GM21529 (cell line): ENCODE measurements around the gene DLG5.

Source experiments
- ATAC-seq: cut with Tn5 transposase; IDR thresholded peaks from one replicate; pipeline ENCODE4 v1.9.1; 2021; ENCODE audit not compliant: unreplicated experiment

The DLG5 gene

GRCh38 chr10:77823811-77824542 lies 102.6 kb downstream of the DLG5 start:
- no peak for ATAC-seq

GRCh38 chr10:77821551-77821950 lies 105.0 kb downstream of the DLG5 start:
- ATAC-seq = no peak

GRCh38 chr10:77821036-77821435 lies 105.5 kb downstream of the DLG5 start:
- no peak for ATAC-seq

DNA sequence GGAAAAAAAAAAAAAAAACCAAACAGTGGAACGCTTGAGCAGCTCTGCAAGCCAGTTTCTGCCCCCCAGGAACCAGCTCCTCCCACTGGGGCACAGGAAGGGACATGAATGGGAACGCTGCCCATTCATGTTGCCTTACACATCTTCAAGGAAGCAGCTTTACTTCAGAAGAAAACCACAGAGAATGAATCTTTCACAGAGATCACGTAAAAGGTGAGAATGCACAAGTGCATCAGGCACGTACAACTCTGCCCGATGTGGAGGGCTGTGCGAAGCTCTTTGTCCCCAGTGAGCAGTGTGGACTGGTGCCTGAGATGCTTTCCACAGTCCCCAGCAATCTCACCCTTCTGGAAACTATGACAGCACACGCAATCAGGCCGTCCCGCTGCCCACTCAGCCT lies 106.2 kb downstream of the DLG5 start:
- no peak for ATAC-seq

DNA sequence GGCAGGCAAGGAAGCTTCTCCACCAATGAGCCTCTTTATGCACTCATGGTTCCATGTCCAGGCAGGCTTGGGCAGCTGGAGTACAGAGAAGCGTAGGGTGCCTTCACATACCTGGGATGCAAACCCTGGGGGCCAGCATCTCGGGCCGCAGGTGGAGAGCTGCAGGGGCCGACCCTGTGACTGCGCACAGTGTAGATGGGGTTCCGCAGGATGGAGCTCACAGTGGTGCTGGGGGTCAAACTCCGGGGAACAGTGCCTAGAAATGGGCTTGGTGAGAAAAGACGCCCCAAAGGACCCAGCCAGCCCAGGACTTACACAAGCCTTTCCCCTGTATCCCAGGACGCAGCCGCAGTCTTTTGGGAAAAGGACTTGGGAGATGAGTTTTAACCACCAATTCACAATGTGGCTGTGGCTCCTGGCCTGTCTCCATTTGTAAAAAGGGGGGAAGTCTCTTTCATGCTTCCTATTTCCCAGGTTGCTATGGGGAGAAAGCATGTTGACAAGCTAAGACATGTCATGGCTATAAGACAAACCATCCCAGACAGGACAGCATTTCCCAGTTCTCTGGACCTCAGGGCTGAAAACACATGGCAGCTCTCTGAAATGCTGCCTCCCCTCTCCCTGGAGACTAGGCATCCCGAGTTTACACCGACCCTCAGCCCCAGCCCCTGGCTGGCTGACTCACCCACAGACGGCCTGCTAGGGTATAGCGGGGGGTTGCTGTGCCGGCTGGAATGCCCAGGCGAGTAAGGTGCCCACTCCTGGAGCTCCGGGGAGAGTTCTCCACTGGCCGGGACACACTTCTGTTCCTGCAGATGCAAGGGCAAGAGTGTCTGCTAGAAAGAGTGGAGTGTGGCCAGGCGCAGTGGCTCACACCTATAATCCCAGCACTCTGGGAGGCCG lies 107.1 kb downstream of the DLG5 start:
- no peak for ATAC-seq

DNA sequence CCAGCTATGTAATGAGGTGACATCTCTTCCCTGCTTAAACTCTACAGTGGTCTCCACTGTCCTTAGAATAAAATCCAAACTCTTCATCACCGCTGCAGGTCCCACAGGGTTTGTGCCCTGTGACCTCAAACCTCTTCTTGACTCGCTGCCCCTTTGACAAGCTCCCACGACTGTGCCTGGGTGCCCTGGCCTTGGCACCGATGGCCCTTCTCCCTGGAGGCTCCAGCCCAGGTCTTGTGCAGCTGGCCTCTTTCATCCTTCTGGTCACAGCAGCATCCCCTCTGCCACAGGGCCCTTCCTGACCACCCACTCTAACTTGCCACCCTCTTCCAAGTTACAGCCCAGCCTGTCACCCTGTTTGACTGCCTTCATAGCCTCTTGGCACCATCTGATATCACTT lies 108.2 kb downstream of the DLG5 start:
- no peak for ATAC-seq

DNA sequence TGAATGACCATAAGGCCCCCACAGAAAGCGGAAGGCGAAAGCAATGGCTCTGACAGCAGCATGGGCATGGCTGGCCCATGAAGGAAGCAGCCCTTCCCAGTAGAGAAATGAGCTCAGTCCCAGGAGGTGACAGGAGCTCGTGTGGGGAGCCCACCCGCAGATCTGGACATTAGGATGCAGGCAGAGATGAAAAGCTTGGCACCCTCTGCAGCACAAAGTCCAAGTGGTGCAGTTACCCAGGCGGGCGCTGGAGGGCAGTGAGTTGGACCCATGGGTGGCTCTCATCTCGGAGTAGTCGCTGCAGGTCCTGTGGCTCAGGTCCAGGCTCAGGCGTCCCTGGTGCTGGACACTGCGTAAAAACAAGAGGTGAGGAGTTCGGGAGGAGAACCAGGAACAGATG lies 109.0 kb downstream of the DLG5 start:
- no peak for ATAC-seq

DNA sequence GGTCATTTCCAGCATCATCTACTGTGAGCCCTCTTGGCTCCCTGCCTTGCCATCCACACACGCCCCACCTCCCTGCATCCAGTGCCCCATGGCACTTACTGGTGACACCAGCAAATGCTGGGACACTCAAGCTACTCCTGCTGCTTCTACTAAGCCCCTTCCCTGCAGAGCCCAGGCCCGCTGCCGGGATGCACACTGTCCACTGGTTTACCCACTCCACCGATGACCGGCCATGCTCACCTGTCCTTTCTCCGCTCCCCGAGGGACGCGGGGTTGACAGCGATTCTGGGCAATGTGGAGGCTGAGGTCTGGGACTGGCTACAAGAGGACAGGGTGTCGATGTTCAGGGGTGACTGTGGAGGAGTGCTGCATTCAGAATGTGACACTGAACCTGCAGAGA lies 110.2 kb downstream of the DLG5 start:
- no peak for ATAC-seq

- no peak for ATAC-seq
These were observed 113.8 kb downstream of the DLG5 start for GRCh38 chr10:77812741-77813140.

- ATAC-seq = no peak
These were observed 114.6 kb downstream of the DLG5 start for GRCh38 chr10:77811831-77812430.

DNA sequence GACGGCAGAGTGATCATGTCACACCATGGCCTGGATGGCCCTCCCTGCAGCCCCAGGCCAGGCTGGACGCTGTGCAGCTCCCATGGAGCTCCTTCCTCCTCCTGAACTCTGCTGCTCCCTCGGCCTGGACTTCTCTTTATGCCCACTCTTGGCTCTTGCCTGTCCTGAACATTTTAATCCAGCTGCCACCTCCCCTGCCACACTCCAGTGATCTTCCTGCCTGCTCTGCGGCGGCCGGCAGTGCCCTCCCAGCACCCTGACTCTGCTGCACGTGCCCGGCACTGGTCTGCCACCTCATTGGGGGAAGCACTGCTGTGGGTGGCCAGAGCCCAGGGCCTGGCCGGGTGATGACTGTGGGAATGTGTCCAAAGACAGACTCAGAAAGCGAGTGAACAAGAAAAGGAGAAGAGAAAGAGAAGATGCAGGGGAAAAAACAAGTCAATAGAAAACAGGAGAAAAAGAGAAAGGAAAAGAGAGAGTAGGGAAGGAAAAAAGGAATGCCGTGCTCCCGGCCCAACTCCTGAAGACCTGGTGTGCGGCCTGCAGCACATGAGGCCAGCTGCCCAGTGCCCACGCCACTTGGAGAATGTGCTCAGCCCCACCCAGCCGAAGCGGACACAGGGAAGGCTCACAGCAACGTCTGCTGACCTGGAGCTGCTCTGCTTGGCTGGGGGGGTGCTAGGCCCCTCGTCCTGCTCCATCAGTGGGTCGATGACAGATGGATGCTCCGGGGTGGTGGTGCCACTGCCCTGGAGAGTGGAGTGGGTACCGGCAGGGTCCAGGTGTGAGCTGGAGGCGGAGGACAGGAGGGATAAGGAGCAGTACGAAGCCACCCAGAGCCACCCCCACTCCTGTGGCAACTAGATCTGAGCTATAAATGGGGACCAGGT lies 115.9 kb downstream of the DLG5 start:
- no peak for ATAC-seq

DNA sequence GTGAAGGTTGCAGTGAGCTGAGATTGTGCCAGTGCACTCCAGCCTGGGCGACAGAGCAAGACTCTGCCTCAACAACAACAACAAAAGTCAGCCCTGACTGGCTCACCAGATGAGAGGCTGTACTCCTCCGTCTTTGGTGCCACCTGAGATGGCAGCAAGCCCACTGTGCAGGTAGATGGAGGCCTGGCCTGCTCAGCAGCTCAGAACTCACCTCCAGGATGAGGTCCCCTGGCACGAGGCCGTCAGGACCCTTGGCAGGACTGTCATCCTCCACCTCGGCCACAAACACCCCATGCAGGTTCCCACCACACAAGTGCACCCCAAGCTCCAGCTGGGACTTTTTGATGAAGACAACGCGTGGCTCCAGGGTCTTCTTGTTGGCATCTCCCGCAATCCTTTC lies 117.2 kb downstream of the DLG5 start:
- ATAC-seq = no peak

DNA sequence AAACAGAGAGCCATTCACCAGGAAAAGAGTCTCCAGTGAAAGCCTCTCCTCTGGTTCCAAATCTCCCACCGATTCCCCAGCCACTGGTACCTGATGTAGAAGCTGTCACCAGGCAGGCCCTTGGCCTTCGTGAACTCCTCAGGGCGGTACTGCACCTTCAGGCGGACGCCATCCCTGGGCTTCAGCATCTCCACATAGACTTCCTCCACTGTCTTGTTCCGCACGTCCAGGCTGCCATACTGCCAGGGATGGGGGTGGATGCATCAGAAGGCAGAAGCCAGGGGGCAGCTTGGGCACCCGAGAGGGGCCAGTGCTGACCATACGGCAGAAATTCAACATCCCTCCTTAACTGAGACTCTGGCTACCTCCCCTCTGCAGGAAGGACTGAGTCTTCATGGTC lies 118.8 kb downstream of the DLG5 start:
- no peak for ATAC-seq

GRCh38 chr10:77806511-77807157 lies 119.9 kb downstream of the DLG5 start:
- no peak for ATAC-seq

DNA sequence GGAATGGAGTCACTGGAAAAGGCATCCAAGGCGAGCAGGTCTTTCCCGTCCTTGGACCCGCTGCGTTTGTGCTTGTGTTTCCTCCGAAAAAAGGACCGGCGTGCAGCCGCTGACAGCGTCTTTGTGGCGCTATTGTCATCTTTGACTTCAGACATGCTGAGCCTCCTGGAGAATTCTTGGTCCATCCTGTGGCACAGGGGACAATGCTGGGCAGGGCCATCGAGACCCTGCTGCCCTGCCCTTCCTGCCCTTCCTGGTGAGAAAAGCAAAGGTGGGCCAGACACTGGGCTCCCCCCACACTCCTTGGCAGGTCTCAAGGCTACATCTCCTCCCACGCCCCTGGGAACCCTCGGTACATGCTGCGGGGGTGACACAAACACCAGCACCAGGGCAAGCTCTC lies 120.9 kb downstream of the DLG5 start:
- no peak for ATAC-seq

GRCh38 chr10:77804371-77804770 lies 122.2 kb downstream of the DLG5 start:
- no peak for ATAC-seq

DNA sequence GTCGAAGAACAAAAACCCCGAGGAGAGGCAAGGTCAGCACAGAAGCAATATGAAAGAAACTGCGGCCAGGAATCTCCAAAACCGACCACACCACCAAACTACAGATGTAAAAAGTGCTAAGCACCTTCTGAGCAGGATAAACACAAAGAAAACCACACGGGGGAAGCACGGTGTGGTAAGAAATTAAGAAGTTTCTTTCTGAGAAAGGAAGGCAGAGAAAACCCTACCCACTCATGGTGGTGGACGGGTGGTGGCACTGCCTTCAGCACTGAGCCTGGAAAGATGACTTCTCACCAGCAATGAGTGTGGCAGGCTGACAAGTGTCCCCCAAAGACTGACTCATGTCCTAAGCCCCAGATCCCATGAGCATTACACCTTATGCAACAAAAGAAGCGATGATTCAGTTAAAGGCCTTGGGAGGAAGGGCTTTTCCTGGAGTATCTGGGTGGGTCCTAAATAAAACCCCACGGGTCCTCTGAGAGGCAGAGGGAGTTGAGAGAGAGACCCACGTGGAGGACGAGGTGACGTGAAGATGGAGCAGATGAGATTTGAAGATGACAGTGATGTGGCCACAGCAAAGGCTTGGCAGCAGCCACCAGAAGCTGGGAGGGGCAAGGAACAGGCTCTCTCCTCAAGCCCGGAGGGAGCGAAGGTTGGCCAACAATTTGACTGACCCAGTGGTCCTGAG lies 124.9 kb downstream of the DLG5 start:
- ATAC-seq = peak; percentile 80

DNA sequence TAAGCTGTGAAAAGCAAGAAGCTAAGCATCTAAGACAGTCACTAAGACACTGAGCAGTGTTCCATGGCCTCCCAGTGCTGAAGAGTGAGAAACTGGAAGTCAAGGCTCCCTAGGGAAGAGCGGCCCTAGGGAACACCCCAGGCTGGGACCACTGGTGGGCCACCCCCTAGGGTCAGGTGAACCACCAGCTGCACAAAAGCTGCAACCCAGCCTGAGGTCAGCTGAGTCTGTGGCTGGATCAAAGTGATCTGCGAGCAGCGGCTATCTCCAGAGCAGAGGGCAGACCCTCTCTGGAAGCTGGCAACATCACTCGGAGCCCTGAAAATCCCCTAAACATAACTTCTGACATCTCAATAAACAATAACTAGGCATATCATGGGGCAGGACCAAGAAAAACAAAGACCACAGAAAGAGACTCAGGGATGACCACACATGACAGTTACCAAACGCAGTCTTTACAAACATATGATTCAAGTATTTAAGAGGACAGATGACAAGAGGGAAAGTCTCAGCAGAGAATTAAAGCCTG lies 125.8 kb downstream of the DLG5 start:
- ATAC-seq = no peak

DNA sequence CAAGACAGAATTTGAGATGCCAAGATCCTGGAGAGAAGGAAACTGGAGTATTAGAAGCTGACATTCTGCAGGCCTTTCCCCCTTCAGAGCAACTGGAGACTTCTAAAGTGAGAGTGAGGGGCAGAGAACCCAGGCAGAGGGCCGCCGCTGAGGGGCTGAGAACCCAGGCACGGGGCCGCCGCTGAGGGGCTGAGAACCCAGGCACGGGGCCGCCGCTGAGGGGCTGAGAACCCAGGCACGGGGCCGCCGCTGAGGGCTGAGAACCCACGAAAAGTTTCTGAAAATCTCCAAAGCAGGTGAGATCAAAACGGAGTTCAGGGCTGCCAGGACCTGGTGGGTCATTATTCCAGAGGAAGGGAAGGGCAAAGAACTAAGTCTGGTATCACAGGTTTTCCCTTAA lies 126.2 kb downstream of the DLG5 start:
- ATAC-seq = no peak

- no peak for ATAC-seq
These were observed 127.2 kb downstream of the DLG5 start for GRCh38 chr10:77799352-77799751.
